GM23338 (cell line): ENCODE data around the gene MGAT4B. TPM values are rescaled to one million over a fixed set of nuclear protein-coding genes. Genes with fewer than 3 reads are reported as not detected.

Experiments used
- ATAC-seq: fragments of 200-7000 bp; cut with Tn5 transposase; 3 replicates; pipeline ENCODE4 v1.9.1; 2020
- DNase-seq: peaks from one replicate; pipeline ENCODE4 v3.0.0-alpha.2; 2015; ENCODE audit warnings: low spot score
- H2AFZ ChIP-seq: fragments of 200-600 bp; sonication (generic); 2 replicates; pipeline ENCODE4 v1.8.0; 2016; ENCODE audit warnings: antibody characterized with exemption, mild to moderate bottlenecking, moderate library complexity
- H3F3A ChIP-seq: fragments of 200-600 bp; sonication (generic); replicated peaks from 2 replicates; pipeline ENCODE4 v1.8.0; 2017; ENCODE audit warnings: antibody characterized with exemption, mixed run types, low read depth
- H3K27ac ChIP-seq: fragments of 200-600 bp; sonication (generic); 2 replicates; pipeline ENCODE4 v1.6.1; 2016; ENCODE audit warnings: low read depth
- H3K27me3 ChIP-seq: fragments of 200-600 bp; sonication (generic); 2 replicates; pipeline ENCODE4 v1.8.0; 2016; ENCODE audit warnings: mild to moderate bottlenecking, mixed run types, moderate library complexity; ENCODE audit not compliant: insufficient read depth
- H3K36me3 ChIP-seq: fragments of 200-600 bp; sonication (generic); 2 replicates; pipeline ENCODE4 v1.8.0; 2016; ENCODE audit warnings: mild to moderate bottlenecking; ENCODE audit not compliant: insufficient read depth
- H3K4me1 ChIP-seq: fragments of 200-600 bp; sonication (generic); 2 replicates; pipeline ENCODE4 v1.8.0; 2016; ENCODE audit warnings: mild to moderate bottlenecking, moderate library complexity; ENCODE audit not compliant: insufficient read depth
- H3K4me2 ChIP-seq: fragments of 200-600 bp; sonication (generic); 2 replicates; pipeline ENCODE4 v1.7.1; 2017; ENCODE audit warnings: mixed run types
- H3K4me3 ChIP-seq: fragments of 200-600 bp; sonication (generic); 2 replicates; pipeline ENCODE4 v1.6.1; 2016; ENCODE audit warnings: mixed run types
- H3K79me2 ChIP-seq: fragments of 200-600 bp; sonication (generic); replicated peaks from 2 replicates; pipeline ENCODE4 v1.8.0; 2017; ENCODE audit warnings: mild to moderate bottlenecking; ENCODE audit not compliant: insufficient read depth
- H3K9me2 ChIP-seq: fragments of 200-600 bp; sonication (generic); 2 replicates; pipeline ENCODE4 v1.8.0; 2017; ENCODE audit not compliant: insufficient read depth
- H4K20me1 ChIP-seq: fragments of 200-600 bp; sonication (generic); replicated peaks from 2 replicates; pipeline ENCODE4 v1.8.0; 2017; ENCODE audit warnings: mild to moderate bottlenecking; ENCODE audit not compliant: insufficient read depth
- H3K27ac Mint-ChIP-seq: 2 replicates; pipeline ENCODE4 v1.8.0; 2020; ENCODE audit warnings: inconsistent platforms, mild to moderate bottlenecking, moderate library complexity, mixed read lengths
- H3K27me3 Mint-ChIP-seq: 3 replicates; pipeline ENCODE4 v1.8.0; 2022; ENCODE audit warnings: low read depth, mild to moderate bottlenecking, moderate library complexity, mixed read lengths, inconsistent platforms; ENCODE audit not compliant: insufficient read depth, poor library complexity
- H3K36me3 Mint-ChIP-seq: 3 replicates; pipeline ENCODE4 v1.8.0; 2021; ENCODE audit warnings: low read depth, mild to moderate bottlenecking, inconsistent platforms, moderate library complexity, mixed read lengths
- H3K4me1 Mint-ChIP-seq: 3 replicates; pipeline ENCODE4 v1.8.0; 2020; ENCODE audit warnings: mild to moderate bottlenecking, inconsistent platforms, mixed read lengths
- H3K4me3 Mint-ChIP-seq: 3 replicates; pipeline ENCODE4 v1.8.0; 2021; ENCODE audit warnings: moderate library complexity, mild to moderate bottlenecking, inconsistent platforms, mixed read lengths
- H3K9me3 Mint-ChIP-seq: 3 replicates; pipeline ENCODE4 v1.8.0; 2020; ENCODE audit warnings: moderate library complexity, mild to moderate bottlenecking, inconsistent platforms, mixed read lengths
- CREB1 ChIP-seq: fragments of 250-450 bp; sonication (Bioruptor Pico); IDR thresholded peaks from 2 replicates; pipeline ENCODE4 v1.5.0; 2020; ENCODE audit warnings: low read depth, mild to moderate bottlenecking, moderate library complexity
- ETS1 ChIP-seq: IDR thresholded peaks from 2 replicates; pipeline ENCODE4 v1.6.1; 2016; ENCODE audit warnings: antibody characterized with exemption
- EZH2 ChIP-seq: fragments of 200-600 bp; sonication (generic); IDR thresholded peaks from one replicate; pipeline ENCODE4 v1.8.0; 2017; ENCODE audit warnings: antibody characterized with exemption, mild to moderate bottlenecking, low read depth; ENCODE audit not compliant: unreplicated experiment
- EZH2phosphoT487 ChIP-seq: fragments of 200-600 bp; sonication (generic); IDR thresholded peaks from one replicate; pipeline ENCODE4 v1.8.1; 2018; ENCODE audit warnings: antibody characterized with exemption; ENCODE audit not compliant: unreplicated experiment
- JUNB ChIP-seq: IDR thresholded peaks from one replicate; pipeline ENCODE4 v1.6.1; 2016; ENCODE audit warnings: antibody characterized with exemption; ENCODE audit not compliant: unreplicated experiment
- NANOG ChIP-seq: IDR thresholded peaks from 2 replicates; pipeline ENCODE4 v1.6.1; 2016; ENCODE audit warnings: antibody characterized with exemption, borderline replicate concordance
- POLR2AphosphoS5 ChIP-seq: IDR thresholded peaks from 2 replicates; pipeline ENCODE4 v1.6.1; 2016; ENCODE audit warnings: antibody characterized with exemption, low read depth
- REST ChIP-seq: IDR thresholded peaks from one replicate; pipeline ENCODE4 v1.6.1; 2018; ENCODE audit warnings: antibody characterized with exemption; ENCODE audit not compliant: unreplicated experiment
- STAT1 ChIP-seq: IDR thresholded peaks from one replicate; pipeline ENCODE4 v1.6.1; 2016; ENCODE audit warnings: antibody characterized with exemption; ENCODE audit not compliant: unreplicated experiment
- ZNF114 ChIP-seq: fragments of 250-450 bp; sonication (Bioruptor Pico); IDR thresholded peaks from 2 replicates; pipeline ENCODE4 v1.5.0; 2020; ENCODE audit warnings: mild to moderate bottlenecking, moderate library complexity
- ZNF331 ChIP-seq: fragments of 250-450 bp; sonication (Bioruptor Pico); IDR thresholded peaks from 2 replicates; pipeline ENCODE4 v1.5.0; 2020; ENCODE audit warnings: low read depth, mild to moderate bottlenecking, moderate library complexity
- polyA plus RNA-seq: library from polyadenylated mRNA; unstranded; fragments of >200 nt; fragmentation: Nextera tagmentation; extraction: Ambion mirVana; gene quantifications from 2 replicates; pipeline ENCODE4 v1.2.1, GENCODE V29; 2016
- total RNA-seq: library from RNA; depleted of rRNA; stranded (reverse); fragments of >200 nt; shearing (Covaris generic); gene quantifications from 2 replicates; pipeline ENCODE4 v1.2.3, GENCODE V29; 2014

MGAT4B gene
- total and polyA plus RNA-seq, 2 experiments from 2014 or later = 32.3 to 101 TPM

- H3K27me3 ChIP-seq = no peaks in the 10 kb centered on the region
- H3F3A ChIP-seq = peaks cover 3% of the 10 kb centered on the region; the same call in 1 of the 2 replicates
- ATAC-seq = no peak
- H3K4me3 Mint-ChIP-seq = no peak overlapping the region
- no peaks in the 10 kb centered on the region for H3K9me3 Mint-ChIP-seq
- no peaks in the 10 kb centered on the region for H3K9me2 ChIP-seq
- H3K27me3 Mint-ChIP-seq = peaks cover 4% of the 10 kb centered on the region
- no peak overlapping the region for H2AFZ ChIP-seq
- no peaks in the 10 kb centered on the region for H3K4me1 Mint-ChIP-seq
- H3K36me3 ChIP-seq = peaks cover 16% of the 10 kb centered on the region
- no peak overlapping the region for H3K27ac Mint-ChIP-seq
- no peak for DNase-seq
- no peak for TF ChIP-seq CREB1 (CRISPR knock-in tag)
- no peak for TF ChIP-seq POLR2AphosphoS5
- no peak for TF ChIP-seq EZH2
- TF ChIP-seq JUNB = no peak
- TF ChIP-seq STAT1 = no peak
- no peak for TF ChIP-seq REST
- TF ChIP-seq ETS1 = no peak
- H3K4me3 ChIP-seq = no peak overlapping the region
- no peaks in the 10 kb centered on the region for H3K4me1 ChIP-seq
- H3K36me3 Mint-ChIP-seq = peaks cover 40% of the 10 kb centered on the region
- peaks cover 15% of the 10 kb centered on the region for H4K20me1 ChIP-seq
- no peak overlapping the region for H3K27ac ChIP-seq
- no peaks in the 10 kb centered on the region for H3K79me2 ChIP-seq
- no peak overlapping the region for H3K4me2 ChIP-seq
Measured at GRCh38 chr5:179780362-179780761, 26.3 kb downstream of the MGAT4B start.

- Mint-ChIP-seq H3K27ac (no peak overlapping the region), H3K4me1 (no peaks in the 10 kb centered on the region), H3K27me3 (peaks cover 4% of the 10 kb centered on the region), H3K36me3 (peaks cover 40% of the 10 kb centered on the region), H3K4me3 (no peak overlapping the region), H3K9me3 (no peaks in the 10 kb centered on the region)
- DNase-seq = no peak
- H3K4me3 ChIP-seq = no peak overlapping the region
- no peak overlapping the region for H3K4me2 ChIP-seq
- peaks cover 3% of the 10 kb centered on the region; the same call in 1 of the 2 replicates for H3F3A ChIP-seq
- H3K9me2 ChIP-seq = no peaks in the 10 kb centered on the region
- no peaks in the 10 kb centered on the region for H3K27me3 ChIP-seq
- H3K79me2 ChIP-seq = no peaks in the 10 kb centered on the region
- H4K20me1 ChIP-seq = peaks cover 15% of the 10 kb centered on the region
- H3K4me1 ChIP-seq = no peaks in the 10 kb centered on the region
- ATAC-seq = no peak
- H3K36me3 ChIP-seq = peaks cover 22% of the 10 kb centered on the region
- no peak overlapping the region for H3K27ac ChIP-seq
- no peak overlapping the region for H2AFZ ChIP-seq
- TF ChIP-seq ZNF114 (no peak), CREB1 (CRISPR knock-in tag) (no peak), EZH2phosphoT487 (no peak), POLR2AphosphoS5 (no peak), EZH2 (no peak), ZNF331 (CRISPR knock-in tag) (no peak), NANOG (no peak), ETS1 (no peak), REST (no peak), STAT1 (no peak)
Measured at GRCh38 chr5:179779826-179780225, 26.8 kb downstream of the MGAT4B start.
